GM19455 (cell line): Measurements from ENCODE around the gene NKG7.
A peak's percentile ranks its signal among the peaks of the same experiment; 100 is the strongest.

Source experiments
- ATAC-seq: cut with Tn5 transposase; IDR thresholded peaks from one replicate; pipeline ENCODE4 v1.9.1; 2021; ENCODE audit not compliant: unreplicated experiment

Gene NKG7

DNA sequence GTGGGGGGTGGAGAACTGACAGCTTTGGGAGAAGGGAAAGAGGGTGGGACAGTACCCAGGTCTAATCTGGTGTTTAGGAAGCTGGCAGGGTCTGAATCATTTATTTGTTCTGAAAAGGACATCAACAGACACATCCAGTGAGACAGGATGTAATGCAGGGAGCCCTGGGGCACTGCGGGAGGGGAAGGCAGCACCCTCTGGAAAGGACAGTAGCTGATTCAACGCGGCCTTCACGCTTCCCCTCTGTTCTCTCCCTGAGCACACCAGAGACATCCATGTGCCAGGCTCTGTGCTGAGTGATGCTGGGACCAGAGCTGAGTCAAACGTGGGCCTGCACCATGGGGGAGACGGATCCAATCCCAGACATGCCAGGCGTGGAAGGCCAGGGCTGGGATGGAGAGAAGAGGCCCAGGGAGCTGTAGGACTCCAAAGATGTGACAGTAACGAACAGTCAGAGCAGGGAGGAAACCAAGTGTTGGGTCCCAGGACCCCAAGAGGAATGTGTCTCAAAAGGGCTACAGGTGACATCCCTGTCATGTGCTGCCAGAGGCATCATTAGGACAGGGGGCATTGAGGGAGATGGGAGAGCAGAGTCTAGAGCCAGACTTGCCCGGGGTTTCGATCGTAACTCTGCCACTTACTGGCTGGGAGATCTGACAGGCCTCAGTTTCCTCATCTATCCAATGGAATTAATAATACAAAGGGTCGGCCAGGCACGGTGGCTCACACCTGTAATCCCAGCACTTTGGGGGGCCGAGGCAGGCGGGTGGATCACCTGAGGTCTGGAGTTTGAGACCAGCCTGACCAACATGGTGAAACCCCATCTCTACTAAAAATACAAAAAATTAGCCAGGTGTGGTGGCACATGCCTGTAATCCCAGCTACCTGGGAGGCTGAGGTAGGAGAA is 8.0 kb downstream of the NKG7 start:
- no peak for ATAC-seq

DNA sequence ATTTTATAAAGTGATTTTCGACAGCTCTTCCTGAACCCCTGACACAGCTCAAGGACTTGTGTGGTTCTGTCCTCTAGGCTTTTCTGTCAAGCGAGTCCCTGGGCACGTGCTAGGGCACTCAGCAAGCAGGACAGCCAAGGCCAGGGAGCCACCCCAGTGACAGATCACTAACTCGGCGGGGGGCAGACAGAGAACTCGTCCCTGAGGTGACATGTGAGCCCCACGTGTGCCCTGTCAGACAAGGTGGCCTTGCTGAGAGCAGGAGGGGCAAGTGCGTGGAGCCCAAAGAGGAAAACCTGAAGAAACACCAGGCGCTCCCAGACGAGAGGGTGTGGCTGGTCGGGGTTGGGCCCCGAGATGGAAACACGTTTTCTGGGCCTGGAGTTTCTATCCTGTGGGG is 11.2 kb downstream of the NKG7 start:
- no peak for ATAC-seq

DNA sequence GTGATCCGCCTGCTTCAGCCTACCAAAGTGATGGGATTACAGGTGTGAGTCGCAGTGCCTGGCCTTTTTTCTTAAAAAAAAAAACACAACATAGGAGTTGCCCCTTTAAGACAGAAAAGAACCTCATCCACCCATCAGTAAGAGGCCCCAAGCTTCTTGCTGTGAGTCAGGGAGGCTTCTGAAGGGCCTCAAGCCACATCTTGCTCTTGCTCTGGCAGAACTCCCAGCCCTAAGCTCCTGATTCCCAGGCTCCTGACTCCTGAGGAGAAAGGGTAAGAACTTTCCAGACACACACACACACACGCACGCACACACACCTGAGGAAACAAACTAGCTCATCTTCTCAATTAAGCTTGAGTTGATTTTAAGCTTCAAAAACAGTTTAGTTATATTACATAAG is 13.2 kb downstream of the NKG7 start:
- ATAC-seq: no peak

DNA sequence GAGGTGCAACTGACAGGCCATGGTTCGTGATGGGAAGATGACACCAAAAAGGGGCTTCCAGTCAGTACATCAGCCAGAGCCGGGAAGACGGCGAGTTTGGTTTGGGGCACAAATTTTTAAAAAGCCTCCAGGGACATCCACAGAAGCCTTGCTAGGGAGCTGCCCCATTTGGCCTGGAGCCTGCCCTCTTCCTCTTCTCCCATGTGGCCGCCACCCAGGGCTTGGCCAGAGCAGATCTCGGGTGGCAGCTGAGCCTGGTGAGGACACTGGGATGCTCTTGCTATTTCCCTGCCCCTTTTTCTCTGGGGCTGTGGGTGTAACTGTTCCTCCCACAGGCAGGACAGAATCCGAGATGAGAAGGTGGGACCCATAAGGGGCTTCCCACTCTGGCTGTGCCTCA is 14.5 kb downstream of the NKG7 start:
- ATAC-seq: no peak

DNA sequence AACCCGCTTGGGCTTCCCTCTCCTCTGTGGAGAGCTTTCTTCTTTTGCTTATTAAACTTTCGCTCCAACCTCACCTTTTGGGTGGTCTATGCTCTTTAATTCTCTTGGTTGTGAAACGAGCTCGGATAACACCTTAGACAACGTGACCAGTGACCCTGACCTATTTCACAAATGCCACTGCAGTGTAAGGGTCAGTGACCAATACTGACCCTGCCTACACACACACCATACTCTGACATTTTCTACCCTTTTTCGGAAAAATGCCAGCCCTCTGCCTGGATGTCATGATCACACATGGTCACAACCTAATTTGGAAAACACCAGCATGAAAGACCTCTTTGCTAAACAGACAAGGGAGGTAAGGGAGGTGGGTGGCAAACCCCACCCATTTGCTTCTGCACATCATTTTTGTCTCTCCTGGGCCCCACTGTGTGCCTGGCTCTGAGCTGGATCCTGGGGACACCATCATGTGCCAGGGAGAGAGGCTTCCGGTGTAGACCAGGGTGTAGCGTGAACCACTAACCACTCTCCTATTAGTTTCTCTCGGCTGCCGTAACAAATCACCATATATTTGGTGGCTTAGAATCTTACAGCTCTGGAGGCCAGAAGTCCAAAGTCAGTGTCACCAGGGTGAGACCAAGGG is 16.2 kb downstream of the NKG7 start:
- no peak for ATAC-seq

DNA sequence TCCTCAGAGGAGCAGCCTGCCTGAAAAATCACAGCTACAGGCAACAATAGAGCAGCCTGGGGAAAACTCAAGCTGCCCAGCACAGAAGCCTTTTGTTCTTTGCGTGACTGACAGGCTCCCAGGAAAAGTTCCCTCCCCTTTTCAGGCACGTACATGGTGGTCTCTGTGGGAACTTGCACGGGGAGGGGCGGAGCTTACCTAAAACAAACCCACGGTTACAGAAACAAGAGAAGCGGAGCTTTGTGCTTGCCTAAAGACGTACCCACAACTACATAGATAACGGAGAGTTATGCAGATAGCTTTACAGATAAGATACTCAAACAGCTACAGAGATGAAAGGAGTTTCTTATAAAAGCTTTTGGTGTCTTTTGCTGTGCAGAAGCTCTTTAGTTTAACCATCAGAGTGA is 17.7 kb downstream of the NKG7 start:
- no peak for ATAC-seq

DNA sequence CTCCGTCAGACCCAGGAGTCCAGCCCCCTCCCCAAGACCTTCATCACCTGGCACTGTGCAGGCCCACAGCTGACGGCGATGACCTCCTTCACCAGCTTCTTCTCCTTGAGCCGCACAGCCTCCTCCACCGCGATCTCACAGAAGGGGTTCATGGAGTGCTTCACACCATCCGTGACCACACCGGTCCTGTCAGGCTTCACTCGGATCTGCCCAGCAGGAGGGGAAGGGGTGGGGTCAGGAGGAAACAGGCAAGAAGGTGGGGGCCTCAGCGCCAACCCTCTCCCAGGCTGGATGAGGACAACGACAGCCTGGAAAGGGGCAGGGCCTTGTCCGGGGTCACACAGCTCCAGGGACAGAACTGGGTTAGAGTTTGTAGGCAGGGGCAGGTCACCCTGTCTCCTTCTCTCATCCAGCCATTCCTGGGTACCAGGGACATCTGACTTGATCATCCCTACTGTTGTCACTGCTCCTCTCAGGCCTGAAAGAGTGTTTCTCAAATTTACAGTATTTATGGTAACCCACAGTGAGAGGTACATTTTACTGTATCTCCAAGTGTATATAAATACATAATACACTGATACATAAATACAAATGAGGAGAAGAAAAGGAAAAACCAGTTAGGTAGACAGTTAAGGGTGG is 18.2 kb downstream of the NKG7 start:
- ATAC-seq: no peak

DNA sequence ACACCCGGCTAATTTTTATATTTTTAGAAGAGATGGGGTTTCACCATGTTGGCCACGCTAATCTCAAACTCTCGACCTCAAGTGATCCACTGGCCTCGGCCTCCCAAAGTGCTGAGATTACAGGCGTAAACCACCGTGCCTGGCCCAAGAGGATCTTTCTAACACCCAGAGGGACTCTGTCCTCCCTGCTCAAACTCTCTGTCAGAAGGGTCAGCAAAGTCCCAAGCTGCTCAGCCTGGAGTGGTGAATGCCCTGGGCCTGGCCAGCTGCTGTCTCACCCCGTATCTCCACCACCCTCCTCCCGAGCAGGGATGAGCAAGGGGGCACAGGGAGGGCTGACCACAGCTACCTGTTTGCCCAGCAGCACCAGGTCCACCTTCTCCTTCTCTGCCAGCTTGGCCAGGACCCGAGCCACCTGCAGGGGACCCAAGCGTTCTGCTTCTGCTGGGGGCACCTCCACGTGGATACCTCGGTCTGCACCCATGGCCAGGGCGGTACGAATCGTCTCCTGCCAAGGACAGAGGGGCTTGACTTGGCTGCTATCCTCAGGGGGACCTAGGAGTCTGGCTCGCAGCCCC is 19.6 kb downstream of the NKG7 start:
- ATAC-seq: no peak

DNA sequence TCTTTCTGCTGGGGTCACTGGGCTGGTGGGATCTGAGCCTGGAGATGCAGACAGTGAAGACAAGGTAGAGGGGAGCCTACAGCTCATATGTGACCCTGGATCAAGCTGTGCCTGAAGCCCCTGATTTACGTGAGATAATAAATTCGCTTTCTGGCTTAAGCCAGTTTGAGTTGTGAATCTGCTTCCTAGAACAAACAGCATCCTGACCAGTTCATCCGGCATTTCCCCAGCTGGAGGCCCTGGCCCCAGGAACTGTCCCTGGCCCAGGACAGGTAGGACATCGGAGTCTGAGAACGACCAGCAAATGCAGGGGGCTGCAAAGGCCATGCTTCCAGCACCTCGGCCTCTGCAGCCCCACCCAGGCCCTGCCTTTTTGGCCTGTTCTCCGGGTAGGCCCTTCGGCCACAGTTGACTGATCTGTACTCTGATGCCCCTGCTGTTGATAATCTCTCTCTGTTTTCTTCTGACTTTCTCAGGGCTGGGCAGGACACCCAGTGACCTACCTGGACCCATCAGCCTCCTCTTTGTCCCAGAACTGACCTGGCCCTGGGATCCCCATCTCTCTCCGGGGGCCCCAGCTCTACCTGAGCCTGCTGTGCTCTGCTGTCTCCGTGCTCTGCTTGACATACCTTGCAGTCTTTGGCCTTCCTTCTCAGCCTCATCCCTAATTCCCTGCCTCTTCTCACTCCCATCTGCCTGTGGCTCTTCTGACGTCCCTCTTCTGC is 21.0 kb downstream of the NKG7 start:
- ATAC-seq: no peak

DNA sequence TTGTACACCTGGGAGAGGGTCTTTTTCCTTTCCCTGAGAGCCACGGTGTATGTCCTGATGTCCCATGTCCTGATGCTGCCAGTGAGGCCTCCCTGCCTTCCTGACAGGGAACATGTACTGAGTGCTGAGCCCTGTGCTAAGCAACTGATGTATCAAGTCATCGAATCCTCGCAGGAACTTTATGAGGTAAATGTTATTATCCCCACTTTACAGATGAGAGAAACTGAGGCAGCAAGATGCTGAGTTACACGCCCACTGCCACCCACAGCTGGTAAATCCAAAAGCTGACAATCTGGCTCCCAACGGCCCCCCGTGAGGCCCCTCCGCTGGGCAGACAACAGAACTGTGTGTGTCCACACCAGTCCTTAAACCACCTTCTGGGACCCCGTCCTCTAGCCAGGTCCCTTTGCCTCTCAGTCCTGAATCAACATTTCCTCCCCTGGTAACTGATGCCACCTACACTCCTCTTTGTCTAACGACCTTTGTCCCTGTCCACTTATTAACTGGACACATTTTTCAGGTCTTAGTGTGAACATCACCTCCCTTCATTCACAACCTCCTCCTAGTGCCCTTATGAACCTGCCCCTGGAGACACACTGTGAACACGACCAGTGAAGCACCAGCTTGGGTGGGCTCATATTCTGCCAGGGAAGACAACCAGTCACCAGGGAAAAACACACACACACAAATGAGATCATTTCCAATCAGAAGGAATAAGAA is 25.1 kb downstream of the NKG7 start:
- no peak for ATAC-seq

DNA sequence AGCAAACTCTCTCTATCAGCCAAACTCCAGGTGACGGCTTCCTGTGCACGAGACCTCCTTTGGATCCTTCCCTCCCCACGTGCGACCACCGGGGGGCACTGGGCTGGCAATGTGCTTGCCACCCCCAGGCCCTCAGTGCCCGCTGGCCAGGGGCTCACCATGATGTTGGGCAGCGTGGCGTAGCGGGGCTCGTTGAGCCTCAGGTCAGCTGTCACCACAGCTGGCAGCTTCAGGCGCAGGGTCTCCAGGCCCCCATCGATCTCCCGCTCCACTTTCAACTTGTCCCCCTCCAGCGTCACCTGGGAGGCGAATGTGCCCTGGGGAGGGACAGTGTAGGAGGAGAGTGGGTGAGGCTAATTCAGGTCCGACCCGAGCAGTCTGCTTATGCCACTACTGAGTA is 25.7 kb downstream of the NKG7 start:
- no peak for ATAC-seq

DNA sequence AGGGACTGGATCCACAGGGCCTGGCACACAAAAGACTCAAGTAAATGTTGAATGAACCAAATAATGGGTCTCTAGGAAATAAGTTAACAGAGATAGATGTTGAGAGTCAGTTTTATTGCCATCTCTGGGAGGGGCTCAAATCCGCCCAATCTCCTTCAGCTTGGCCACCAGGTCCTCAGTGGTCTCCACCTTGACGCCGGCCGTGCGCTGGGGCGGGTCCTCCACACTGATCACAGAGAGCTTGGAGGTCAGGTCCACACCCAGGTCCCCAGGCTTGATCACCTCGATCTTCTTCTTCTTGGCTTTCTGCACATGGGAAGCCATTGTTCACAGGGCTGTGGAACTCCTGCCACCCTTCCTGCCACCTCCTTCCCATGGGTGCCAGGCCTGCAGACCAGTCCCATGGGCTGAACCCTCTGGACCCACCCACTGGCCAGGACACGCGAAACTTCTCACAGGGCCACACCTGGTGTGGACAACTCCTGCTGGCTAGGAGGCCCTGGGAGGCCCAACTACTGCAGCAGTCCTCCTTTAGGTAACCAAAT is 27.3 kb downstream of the NKG7 start:
- no peak for ATAC-seq

DNA sequence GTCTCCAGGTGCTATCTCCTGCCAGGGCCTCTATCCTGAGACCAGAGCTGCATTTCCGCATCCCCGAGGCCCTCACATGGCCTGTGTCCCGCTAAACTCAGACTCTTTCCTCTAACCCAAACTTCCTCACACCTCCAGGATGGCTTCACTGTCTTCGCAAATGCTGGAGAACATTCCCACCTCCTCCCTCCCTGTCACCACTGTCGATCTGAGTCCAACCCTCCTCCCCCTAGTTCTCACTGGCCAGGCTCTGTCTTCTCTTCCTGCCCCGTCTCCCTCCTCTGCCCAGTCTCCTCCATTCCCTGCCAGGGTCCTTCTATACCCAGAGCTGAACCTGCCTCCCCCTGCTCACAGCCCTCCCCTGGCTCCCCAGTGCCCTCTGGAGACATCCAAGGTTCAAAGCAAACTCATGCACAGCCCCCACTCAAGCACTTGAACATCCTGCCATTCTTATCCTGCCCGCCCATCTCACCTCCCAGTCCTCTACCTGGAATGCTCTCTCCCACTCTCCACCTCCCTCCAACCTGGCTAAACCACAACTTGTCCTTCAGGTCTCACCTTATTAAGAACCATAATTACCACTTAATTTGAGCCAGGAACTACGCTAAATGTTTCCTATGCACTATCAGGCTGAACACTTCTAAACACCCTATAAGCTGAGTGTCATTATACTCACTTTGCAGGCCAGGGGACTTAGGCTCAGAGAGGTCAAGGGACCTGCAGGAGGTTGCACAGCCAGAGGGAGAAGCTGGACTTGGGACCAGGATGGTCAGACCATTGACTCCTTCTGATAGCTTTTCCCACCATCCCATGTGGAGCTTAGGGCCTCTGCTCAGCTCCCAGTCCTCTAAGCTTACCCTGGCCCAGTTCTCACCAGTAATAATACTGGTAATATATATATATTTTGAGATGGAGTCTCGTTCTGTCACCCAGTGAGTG is 29.6 kb downstream of the NKG7 start:
- no peak for ATAC-seq

DNA sequence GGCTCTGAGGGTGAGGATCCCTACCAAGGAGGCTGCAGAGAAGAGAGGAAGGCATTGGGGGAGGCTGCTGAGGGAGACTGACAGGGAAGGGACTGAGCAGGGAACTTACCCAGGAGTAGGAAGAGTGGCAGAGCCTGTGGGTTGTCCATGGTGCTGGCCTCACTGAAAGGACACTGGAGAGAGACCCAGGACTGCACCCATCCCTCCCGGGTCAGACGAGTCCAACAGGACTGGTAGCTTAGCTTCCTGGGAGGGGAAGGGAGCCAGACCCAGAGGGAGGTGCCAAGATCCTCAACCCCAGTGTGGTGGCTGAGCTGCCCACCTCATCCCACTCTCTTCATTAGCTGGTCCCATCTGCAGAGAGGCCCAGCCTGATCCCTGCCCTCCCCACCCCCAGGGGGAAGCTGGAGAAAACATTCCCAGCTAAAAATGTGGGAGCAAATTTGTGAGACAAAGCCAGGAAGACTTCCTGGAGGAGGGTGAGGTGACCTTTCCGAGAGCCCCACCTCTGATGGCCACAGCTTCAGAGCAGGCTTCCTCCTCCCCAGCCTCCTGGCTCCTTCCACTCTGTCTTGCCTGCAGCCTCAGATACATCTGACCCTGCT is 30.4 kb downstream of the NKG7 start, which contains the start of gene VSIG10L:
TSS of gene VSIG10L (minus strand) at position 164 of the 605 bp plus-strand sequence. CDS start at position 149, 15 bp downstream.
- no peak for ATAC-seq

DNA sequence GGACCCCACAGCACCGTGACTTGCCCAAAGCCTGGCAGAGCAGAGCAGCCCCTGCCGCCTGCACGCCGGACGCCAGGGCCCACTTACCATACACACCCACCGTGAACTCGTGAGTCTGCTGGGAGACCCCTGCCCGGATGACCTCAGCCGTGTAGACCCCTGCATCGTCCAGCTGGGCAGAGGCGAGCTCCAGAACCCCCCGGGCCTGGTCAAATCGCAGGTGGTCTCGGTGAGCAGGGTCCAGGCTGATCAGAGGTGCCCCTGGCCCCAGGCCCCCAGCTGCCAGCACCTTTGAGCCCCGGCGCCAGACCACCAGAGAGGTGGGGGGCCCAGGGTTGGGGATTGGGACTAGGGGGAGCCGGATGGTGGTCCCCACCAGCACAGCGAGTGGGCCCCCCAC is 31.4 kb downstream of the NKG7 start:
- ATAC-seq: no peak

DNA sequence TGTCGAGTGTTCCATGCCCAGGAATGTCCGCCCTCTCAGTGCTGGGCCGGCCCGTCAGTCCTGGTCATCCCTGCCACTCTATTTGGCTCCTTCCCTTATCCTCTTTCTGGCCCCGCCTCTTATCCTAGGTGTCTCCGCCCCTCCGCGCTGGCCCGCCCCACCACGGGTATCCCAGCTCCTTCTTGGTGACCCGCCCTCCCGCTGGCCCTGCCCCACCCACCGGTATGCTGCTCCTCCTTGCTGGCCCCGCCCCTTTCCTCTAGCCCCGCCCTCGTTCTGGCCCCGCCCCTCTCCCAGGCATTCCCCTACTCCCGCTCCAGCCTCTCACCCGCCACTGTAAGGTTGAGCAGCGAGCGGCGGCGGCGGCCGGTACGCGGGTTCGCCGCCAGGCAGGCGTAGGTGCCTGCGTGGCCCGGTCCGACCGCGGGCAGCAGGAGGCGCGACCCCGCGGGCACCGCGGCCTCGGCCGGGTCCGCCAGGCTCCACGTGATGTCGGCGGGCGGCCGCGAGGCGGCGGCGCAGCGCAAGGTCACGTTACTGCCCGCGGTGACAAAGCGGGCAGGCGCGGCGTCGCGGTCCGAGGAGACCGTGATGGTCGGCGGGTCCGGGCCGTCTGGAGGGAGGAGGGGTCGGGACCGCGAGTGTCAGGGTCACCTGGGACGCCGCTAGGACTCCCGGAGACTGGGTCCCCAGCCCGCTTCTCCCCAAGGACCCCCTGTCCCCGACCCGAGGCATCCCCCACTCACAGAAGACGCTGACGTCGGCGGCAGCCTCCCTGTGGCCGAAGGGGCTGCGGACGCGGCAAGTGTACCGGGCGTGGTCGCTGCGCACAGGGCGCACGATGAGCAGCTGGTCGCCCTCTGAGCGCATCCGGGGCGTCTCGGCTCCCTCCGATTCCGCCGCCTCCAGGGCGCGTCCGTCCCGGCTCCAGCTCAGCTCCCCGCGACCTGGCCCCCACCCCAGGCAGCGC is 32.5 kb downstream of the NKG7 start:
- ATAC-seq: peak; percentile 55

DNA sequence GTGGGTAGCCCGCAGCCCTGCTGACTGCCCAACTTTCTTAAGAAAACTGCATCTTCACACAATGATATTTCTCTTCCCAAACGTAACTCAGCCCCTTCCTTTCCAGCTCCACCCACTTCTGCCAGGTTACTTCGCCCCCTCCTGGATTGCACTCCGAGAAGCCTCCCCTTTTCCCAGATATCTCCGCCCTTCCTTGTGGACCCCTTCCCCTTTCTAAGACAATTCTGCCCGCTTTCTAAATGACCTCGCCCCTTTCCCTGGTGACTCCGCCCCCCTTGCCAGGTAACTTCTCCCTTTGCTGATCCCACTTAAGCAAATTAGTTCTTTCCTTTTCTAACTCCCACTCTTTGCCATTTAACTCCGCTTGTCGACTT is 33.2 kb downstream of the NKG7 start:
- ATAC-seq: no peak
